Dendritic cell treated with granulocyte-macrophage colony-stimulating factor and Interleukin-4, amounts not matched to agents 40 ng/mL and 50 ng/mL, for 4 days (primary cell): ENCODE results near the gene RHOC.

Experiments used
- H3K27ac Mint-ChIP-seq: one replicate; pipeline ENCODE4 v1.8.0; 2022; ENCODE audit warnings: mild to moderate bottlenecking, mixed read lengths
- H3K27me3 Mint-ChIP-seq: one replicate; pipeline ENCODE4 v1.8.0; 2022; ENCODE audit warnings: mild to moderate bottlenecking, mixed read lengths
- H3K36me3 Mint-ChIP-seq: one replicate; pipeline ENCODE4 v1.8.0; 2022; ENCODE audit warnings: low read depth, mixed read lengths
- H3K4me1 Mint-ChIP-seq: one replicate; pipeline ENCODE4 v1.8.0; 2022; ENCODE audit warnings: low read depth, mixed read lengths
- H3K4me3 Mint-ChIP-seq: one replicate; pipeline ENCODE4 v1.8.0; 2022; ENCODE audit warnings: mild to moderate bottlenecking, moderate library complexity, mixed read lengths
- H3K9me3 Mint-ChIP-seq: one replicate; pipeline ENCODE4 v1.8.0; 2022; ENCODE audit warnings: mixed read lengths
- intact Hi-C: fragments of 100-400 bp; cut with micrococcal nuclease; formaldehyde crosslinking; loops from one replicate; pipeline ENCODE4 v1.15.0; 2022

Gene RHOC

DNA sequence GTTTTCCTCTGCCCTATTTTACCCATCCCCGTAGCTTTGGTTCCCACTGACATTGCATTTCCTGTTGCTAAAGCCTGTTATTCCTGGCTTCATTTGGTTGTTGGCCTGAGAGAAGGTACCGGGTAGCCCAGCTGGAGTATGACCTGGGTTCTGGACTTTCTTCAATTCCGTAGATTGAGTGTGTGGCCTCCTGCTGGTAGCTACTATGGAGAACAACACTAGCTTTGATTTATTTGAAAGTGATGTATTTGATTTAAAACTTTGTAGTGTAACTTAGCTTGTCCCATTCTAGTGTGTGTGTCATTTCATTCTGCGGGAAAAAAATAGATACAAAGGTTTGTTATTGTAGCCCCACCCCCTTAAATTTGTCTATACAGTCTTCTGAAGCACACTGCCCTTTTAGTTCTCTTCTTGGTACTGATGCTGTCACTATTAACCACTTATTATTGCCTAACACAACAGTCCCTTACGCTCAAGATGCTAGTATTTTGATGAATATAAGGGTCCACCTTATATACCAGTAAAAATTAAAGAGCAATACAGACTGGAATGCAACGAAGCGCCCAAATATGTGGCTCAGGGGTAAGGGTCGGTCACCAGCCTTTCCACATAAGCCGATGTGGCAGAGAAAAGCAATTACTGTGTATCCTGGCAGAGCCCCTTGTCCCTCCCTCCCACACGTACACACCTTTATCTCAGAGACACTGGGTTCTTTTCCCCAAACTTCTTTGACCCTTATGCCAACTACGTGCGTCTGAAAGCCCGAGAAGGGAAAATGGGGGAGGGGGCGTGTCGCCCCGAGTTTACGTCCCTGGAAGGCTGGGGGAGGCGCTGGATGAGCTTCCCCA lies 33.1 kb downstream of the RHOC start:
- intact Hi-C loops: loop anchor here (2.0 to 5.0 kb wide), 2 partner anchors 31 to 47 kb away; no protein-coding TSS in a partner anchor
- Mint-ChIP-seq H3K27ac (peak overlapping the region; percentile 100), H3K9me3 (no peaks in the 10 kb centered on the region), H3K36me3 (peaks cover 53% of the 10 kb centered on the region), H3K27me3 (peaks cover 9% of the 10 kb centered on the region), H3K4me1 (peaks cover 34% of the 10 kb centered on the region), H3K4me3 (peak overlapping the region; percentile 100)

DNA sequence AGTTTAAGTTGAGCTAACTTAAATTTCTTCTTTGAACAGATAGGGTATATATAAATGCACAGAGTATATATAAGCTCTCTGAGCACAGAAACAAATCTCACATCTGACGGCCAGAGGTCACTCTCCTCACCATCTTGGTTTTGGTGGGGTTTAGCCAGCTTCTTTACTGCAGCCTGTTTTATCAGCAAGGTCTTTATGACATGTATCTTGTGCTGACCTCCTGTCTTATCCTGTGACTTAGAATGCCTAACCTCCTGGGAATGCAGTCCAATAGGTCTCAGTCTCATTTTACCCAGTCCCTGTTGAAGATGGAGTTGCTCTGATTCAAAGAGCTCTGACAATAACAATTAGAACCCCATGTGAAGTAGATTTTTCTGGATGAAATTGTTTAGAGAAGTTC lies 34.1 kb downstream of the RHOC start:
- Mint-ChIP-seq H3K36me3 (peaks cover 62% of the 10 kb centered on the region), H3K9me3 (no peaks in the 10 kb centered on the region), H3K27me3 (peaks cover 9% of the 10 kb centered on the region), H3K27ac (no peak overlapping the region), H3K4me1 (peaks cover 34% of the 10 kb centered on the region), H3K4me3 (no peak overlapping the region)
- intact Hi-C loops: loop anchor here (5.0 kb wide), 1 partner anchor 46 kb away; no protein-coding TSS in a partner anchor

GRCh38 chr1:112672009-112672408 lies 34.9 kb downstream of the RHOC start:
- H3K4me1 Mint-ChIP-seq: peaks cover 34% of the 10 kb centered on the region

GRCh38 chr1:112666946-112667345 lies 40.0 kb downstream of the RHOC start:
- Mint-ChIP-seq H3K27ac (no peak overlapping the region), H3K9me3 (no peaks in the 10 kb centered on the region), H3K4me1 (no peaks in the 10 kb centered on the region), H3K27me3 (no peaks in the 10 kb centered on the region), H3K36me3 (peaks cover 97% of the 10 kb centered on the region), H3K4me3 (no peak overlapping the region)
- intact Hi-C loops: no loop called here

More at GRCh38 chr1:112672009-112672408, 34.9 kb downstream of the RHOC start:
- Mint-ChIP-seq H3K4me3 (no peak overlapping the region), H3K36me3 (peaks cover 71% of the 10 kb centered on the region), H3K27me3 (peaks cover 9% of the 10 kb centered on the region), H3K9me3 (no peaks in the 10 kb centered on the region), H3K27ac (no peak overlapping the region)
- intact Hi-C loops: loop anchor here (5.0 kb wide), 1 partner anchor 45 kb away; no protein-coding TSS in a partner anchor

DNA sequence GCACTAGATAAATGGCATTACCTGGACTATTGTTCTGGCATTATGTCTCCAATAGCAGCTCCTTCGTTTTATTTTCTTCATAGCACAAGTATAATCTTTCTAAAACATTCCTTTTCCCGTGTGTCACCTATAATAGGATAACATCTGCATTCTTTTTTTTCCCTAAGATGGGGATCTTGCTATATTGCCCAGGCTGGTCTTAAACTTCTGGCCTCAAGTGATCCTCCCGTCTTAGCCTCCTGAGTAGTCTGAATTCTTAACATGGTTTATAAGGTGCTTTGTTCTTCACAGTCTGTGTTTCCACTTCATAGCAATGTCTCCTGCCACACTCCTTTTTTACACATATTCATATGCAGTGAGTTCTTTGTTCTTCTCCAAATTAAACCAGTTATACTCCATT lies 41.1 kb downstream of the RHOC start:
- Mint-ChIP-seq H3K27ac (no peak overlapping the region), H3K27me3 (no peaks in the 10 kb centered on the region), H3K9me3 (no peaks in the 10 kb centered on the region), H3K4me3 (no peak overlapping the region), H3K4me1 (no peaks in the 10 kb centered on the region), H3K36me3 (peaks cover 97% of the 10 kb centered on the region)
- intact Hi-C loops: no loop called here

DNA sequence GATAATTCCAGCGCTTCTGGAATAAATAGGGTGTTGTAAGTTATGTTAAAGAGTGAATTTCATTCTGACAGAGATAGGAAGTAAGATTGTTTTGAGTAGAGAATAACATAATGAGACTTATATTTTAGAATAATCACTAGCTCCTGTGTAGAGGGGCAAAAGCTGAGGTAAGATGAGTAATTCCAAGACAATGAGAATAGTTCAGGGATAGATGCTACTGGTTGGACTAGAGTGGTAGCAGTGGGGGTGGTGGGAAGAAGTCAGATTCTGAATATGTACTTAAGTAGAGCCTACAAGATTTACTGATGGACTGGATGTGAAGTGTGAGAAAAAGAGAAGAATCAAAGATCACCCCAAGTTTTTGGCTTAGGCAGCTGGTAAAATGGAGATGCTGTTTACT lies 55.7 kb downstream of the RHOC start:
- no peak overlapping the region for H3K4me3 Mint-ChIP-seq
- H3K27me3 Mint-ChIP-seq: no peaks in the 10 kb centered on the region
- H3K4me1 Mint-ChIP-seq: no peaks in the 10 kb centered on the region
- no peaks in the 10 kb centered on the region for H3K9me3 Mint-ChIP-seq
- H3K36me3 Mint-ChIP-seq: peaks cover 79% of the 10 kb centered on the region
- H3K27ac Mint-ChIP-seq: no peak overlapping the region
- intact Hi-C loops: no loop called here
